Neural progenitor cell (in vitro differentiated cells): Measurements from ENCODE around the gene PHB1. TPM values are rescaled to one million over a fixed set of nuclear protein-coding genes. Genes with fewer than 3 reads are reported as not detected.
"Not testable (repeated sequence)": the region's sequence is repeated elsewhere in the genome, so short reads cannot be mapped to it uniquely, and the experiment has no call there.

Source experiments
- DNase-seq: peaks from one replicate; pipeline ENCODE4 v3.0.0-alpha.2; 2016; ENCODE audit warnings: low spot score
- H2AFZ ChIP-seq: fragments of 200-600 bp; sonication (generic); replicated peaks from 2 replicates; pipeline ENCODE4 v1.6.1; 2016; ENCODE audit warnings: antibody characterized with exemption
- H3F3A ChIP-seq: fragments of 200-600 bp; sonication (generic); 2 replicates; pipeline ENCODE4 v1.6.1; 2016; ENCODE audit warnings: antibody characterized with exemption, low read depth
- H3K27ac ChIP-seq: fragments of 200-600 bp; sonication (generic); 2 replicates; pipeline ENCODE4 v1.5.1; 2016; ENCODE audit warnings: mild to moderate bottlenecking
- H3K27me3 ChIP-seq: fragments of 200-600 bp; sonication (generic); 2 replicates; pipeline ENCODE4 v1.6.1; 2016; ENCODE audit warnings: mild to moderate bottlenecking, moderate library complexity
- H3K36me3 ChIP-seq: fragments of 200-600 bp; sonication (generic); 2 replicates; pipeline ENCODE4 v1.5.1; 2016
- H3K4me1 ChIP-seq: fragments of 200-600 bp; sonication (generic); 2 replicates; pipeline ENCODE4 v1.6.1; 2016; ENCODE audit warnings: mixed run types
- H3K4me2 ChIP-seq: fragments of 200-600 bp; sonication (generic); 2 replicates; pipeline ENCODE4 v1.6.1; 2016
- H3K4me3 ChIP-seq: fragments of 200-600 bp; sonication (generic); 2 replicates; pipeline ENCODE4 v1.5.1; 2016
- H3K79me2 ChIP-seq: fragments of 200-600 bp; sonication (generic); 2 replicates; pipeline ENCODE4 v1.6.1; 2016; ENCODE audit warnings: low read depth
- H3K9ac ChIP-seq: fragments of 200-600 bp; sonication (generic); 2 replicates; pipeline ENCODE4 v1.6.1; 2016
- H3K9me3 ChIP-seq: fragments of 200-600 bp; sonication (generic); 2 replicates; pipeline ENCODE4 v1.5.1; 2016; ENCODE audit warnings: low read depth
- H4K20me1 ChIP-seq: fragments of 200-600 bp; sonication (generic); 2 replicates; pipeline ENCODE4 v1.6.1; 2016; ENCODE audit warnings: low read depth
- H3K27ac Mint-ChIP-seq: 3 replicates; pipeline ENCODE4 v1.8.0; 2021; ENCODE audit warnings: mixed read lengths
- H3K27me3 Mint-ChIP-seq: 2 replicates; pipeline ENCODE4 v1.8.0; 2022; ENCODE audit warnings: low read depth, mild to moderate bottlenecking, inconsistent platforms, moderate library complexity, mixed read lengths; ENCODE audit not compliant: insufficient read depth
- H3K36me3 Mint-ChIP-seq: 3 replicates; pipeline ENCODE4 v1.8.0; 2021; ENCODE audit warnings: mixed read lengths
- H3K4me1 Mint-ChIP-seq: 3 replicates; pipeline ENCODE4 v1.8.0; 2021; ENCODE audit warnings: mixed read lengths
- H3K4me3 Mint-ChIP-seq: 3 replicates; pipeline ENCODE4 v1.8.0; 2021; ENCODE audit warnings: mild to moderate bottlenecking, moderate library complexity, mixed read lengths
- H3K9me3 Mint-ChIP-seq: 3 replicates; pipeline ENCODE4 v1.8.0; 2020; ENCODE audit warnings: mixed read lengths
- CTCF ChIP-seq: fragments of 200-600 bp; sonication (generic); IDR thresholded peaks from 2 replicates; pipeline ENCODE4 v1.5.1; 2017; ENCODE audit warnings: antibody characterized with exemption, mild to moderate bottlenecking
- EZH2 ChIP-seq: fragments of 200-600 bp; sonication (generic); IDR thresholded peaks from 2 replicates; pipeline ENCODE4 v1.6.1; 2017; ENCODE audit warnings: antibody characterized with exemption, mild to moderate bottlenecking, moderate library complexity
- EZH2phosphoT487 ChIP-seq: fragments of 200-600 bp; sonication (generic); IDR thresholded peaks from 2 replicates; pipeline ENCODE4 v1.6.1; 2017; ENCODE audit warnings: antibody characterized with exemption
- total RNA-seq: library from RNA; depleted of rRNA; stranded (reverse); fragments of >200 nt; gene quantifications from 2 replicates; pipeline ENCODE4 v1.2.3, GENCODE V29; 2015; ENCODE audit warnings: low replicate concordance

Gene PHB1
- total RNA-seq, 1 donor from 2014 or later: 126 TPM

GRCh38 chr17:49365667-49366066 is 49.0 kb downstream of the PHB1 start:
- H3K27ac Mint-ChIP-seq: peak overlapping the region; percentile 89
- Histone ChIP-seq H3K36me3 (no peaks in the 10 kb centered on the region), H3K4me1 (peaks cover 14% of the 10 kb centered on the region), H3K27ac (no peak overlapping the region), H3K4me2 (no peak overlapping the region), H3K79me2 (peaks cover 9% of the 10 kb centered on the region), H3K27me3 (no peaks in the 10 kb centered on the region), H3K9me3 (no peaks in the 10 kb centered on the region), H2AFZ (no peak overlapping the region), H3F3A (peaks cover 20% of the 10 kb centered on the region), H4K20me1 (peaks cover 8% of the 10 kb centered on the region), H3K9ac (no peak overlapping the region), H3K4me3 (no peak overlapping the region)
- no peaks in the 10 kb centered on the region for H3K9me3 Mint-ChIP-seq
- no peaks in the 10 kb centered on the region for H3K36me3 Mint-ChIP-seq
- peak; percentile 36 for TF ChIP-seq CTCF
- TF ChIP-seq EZH2: no peak
- DNase-seq: peak; percentile 61
- no peak overlapping the region for H3K4me3 Mint-ChIP-seq
- no peaks in the 10 kb centered on the region for H3K27me3 Mint-ChIP-seq
- peaks cover 9% of the 10 kb centered on the region for H3K4me1 Mint-ChIP-seq

- Histone ChIP-seq H3F3A (peaks cover 20% of the 10 kb centered on the region), H3K4me1 (peaks cover 18% of the 10 kb centered on the region), H3K79me2 (peaks cover 15% of the 10 kb centered on the region), H4K20me1 (peaks cover 14% of the 10 kb centered on the region)
- H3K4me1 Mint-ChIP-seq: peaks cover 15% of the 10 kb centered on the region
- not testable (repeated sequence) for H3K27ac ChIP-seq, H3K36me3 ChIP-seq, H3K9me3 ChIP-seq, H3K9me3 Mint-ChIP-seq, H3K27me3 ChIP-seq, H3K4me3 ChIP-seq, H3K4me3 Mint-ChIP-seq, H3K27ac Mint-ChIP-seq, H3K27me3 Mint-ChIP-seq, H3K36me3 Mint-ChIP-seq, H3K9ac ChIP-seq, H3K4me2 ChIP-seq, DNase-seq, H2AFZ ChIP-seq
These were observed 49.6 kb downstream of the PHB1 start for GRCh38 chr17:49365126-49365525.

DNA sequence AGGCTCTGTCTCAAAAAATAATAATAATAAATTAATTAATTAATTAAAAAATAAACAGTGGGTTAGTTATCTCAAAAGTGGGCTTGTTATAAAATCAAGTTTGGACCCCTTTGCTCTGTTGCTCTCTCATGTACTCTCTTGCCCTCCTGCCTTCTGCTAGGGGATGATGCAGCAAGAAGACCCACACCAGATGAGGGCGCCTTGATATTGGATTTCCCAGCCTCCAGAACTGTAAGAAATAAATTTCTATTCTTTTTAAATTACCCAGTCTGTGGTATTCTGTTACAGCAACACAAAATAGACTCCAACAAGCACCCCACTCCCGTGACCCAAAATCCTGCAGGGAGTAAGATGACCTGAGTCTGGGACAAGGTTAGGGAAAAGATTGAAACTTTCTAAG is 50.6 kb downstream of the PHB1 start:
- TF ChIP-seq CTCF (no peak), EZH2phosphoT487 (no peak), EZH2 (no peak)
- H3K79me2 ChIP-seq: peaks cover 25% of the 10 kb centered on the region
- H3K36me3 ChIP-seq: no peaks in the 10 kb centered on the region
- H3K27me3 ChIP-seq: no peaks in the 10 kb centered on the region
- H3K9ac ChIP-seq: no peak overlapping the region
- peaks cover 21% of the 10 kb centered on the region for H3K4me1 ChIP-seq
- H3K9me3 ChIP-seq: no peaks in the 10 kb centered on the region
- no peaks in the 10 kb centered on the region for H3K27me3 Mint-ChIP-seq
- H4K20me1 ChIP-seq: peaks cover 24% of the 10 kb centered on the region
- H3K4me2 ChIP-seq: no peak overlapping the region
- H3K27ac ChIP-seq: no peak overlapping the region
- peaks cover 20% of the 10 kb centered on the region for H3F3A ChIP-seq
- DNase-seq: no peak
- H3K36me3 Mint-ChIP-seq: no peaks in the 10 kb centered on the region
- no peak overlapping the region for H3K27ac Mint-ChIP-seq
- peaks cover 21% of the 10 kb centered on the region for H3K4me1 Mint-ChIP-seq
- H2AFZ ChIP-seq: no peak overlapping the region
- H3K9me3 Mint-ChIP-seq: no peaks in the 10 kb centered on the region
- no peak overlapping the region for H3K4me3 ChIP-seq
- H3K4me3 Mint-ChIP-seq: no peak overlapping the region

DNA sequence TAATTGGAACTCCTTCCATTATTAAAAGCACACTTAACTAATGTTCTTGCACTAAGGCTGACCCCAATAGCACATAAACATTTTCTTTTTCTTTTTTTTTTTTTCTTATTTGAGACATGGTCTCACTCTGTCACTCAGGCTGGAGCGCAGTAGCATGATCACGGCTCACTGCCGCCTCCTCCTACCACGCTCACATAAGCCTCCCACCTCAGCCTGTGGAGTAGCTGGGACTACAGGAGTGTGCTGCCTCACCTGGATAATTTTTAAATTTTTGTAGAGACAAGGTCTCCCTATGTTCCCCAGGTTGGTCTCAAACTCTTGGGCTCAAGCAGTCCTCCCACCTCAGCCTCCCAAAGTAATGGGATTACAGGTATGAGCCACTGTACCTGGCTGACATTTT is 51.4 kb downstream of the PHB1 start:
- no peaks in the 10 kb centered on the region for H3K36me3 ChIP-seq
- Mint-ChIP-seq H3K36me3 (no peaks in the 10 kb centered on the region), H3K9me3 (no peaks in the 10 kb centered on the region), H3K27me3 (no peaks in the 10 kb centered on the region), H3K4me1 (peaks cover 24% of the 10 kb centered on the region), H3K27ac (no peak overlapping the region), H3K4me3 (peak overlapping the region; percentile 86)
- H3K4me3 ChIP-seq: peak overlapping the region; percentile 97
- H3K27ac ChIP-seq: no peak overlapping the region
- peaks cover 20% of the 10 kb centered on the region for H3F3A ChIP-seq
- no peaks in the 10 kb centered on the region for H3K27me3 ChIP-seq
- DNase-seq: no peak
- H3K9me3 ChIP-seq: no peaks in the 10 kb centered on the region
- H3K9ac ChIP-seq: no peak overlapping the region
- no peak overlapping the region for H2AFZ ChIP-seq
- H4K20me1 ChIP-seq: peaks cover 32% of the 10 kb centered on the region
- H3K79me2 ChIP-seq: peaks cover 33% of the 10 kb centered on the region
- TF ChIP-seq CTCF: no peak
- TF ChIP-seq EZH2: no peak
- TF ChIP-seq EZH2phosphoT487: no peak
- peak overlapping the region; percentile 91 for H3K4me2 ChIP-seq
- H3K4me1 ChIP-seq: peaks cover 25% of the 10 kb centered on the region
